ENCODE results near the gene FBXO41. TPM values are rescaled to one million over a fixed set of nuclear protein-coding genes. Genes with fewer than 3 reads are reported as not detected.

The FBXO41 gene
- total and polyA plus RNA-seq, 10 of the 15 experiments (the other 5 are each of a cell fraction or from before 2014, with no cell fraction given), result 1.9 to 38.9 (median 11.3) TPM

GRCh38 chr2:73266061-73266901 is 18.0 kb downstream of the FBXO41 start:
- FAIRE-seq (no peak), DNase-seq (ENCODE audit: low read depth, low spot score) (no peak), ATAC-seq (no peak)
- no peaks in the 10 kb centered on the region for H3K9me3 ChIP-seq (replicated peaks; ENCODE audit: control insufficient read depth, insufficient read depth, low read length)
- TF ChIP-seq POLR2A (IDR thresholded peaks at IDR 0.05; ENCODE audit: low read depth, low read length), result no peak
- TF ChIP-seq YBX1 (IDR thresholded peaks at IDR 0.05), result no peak
- TF ChIP-seq, protein P1, sequence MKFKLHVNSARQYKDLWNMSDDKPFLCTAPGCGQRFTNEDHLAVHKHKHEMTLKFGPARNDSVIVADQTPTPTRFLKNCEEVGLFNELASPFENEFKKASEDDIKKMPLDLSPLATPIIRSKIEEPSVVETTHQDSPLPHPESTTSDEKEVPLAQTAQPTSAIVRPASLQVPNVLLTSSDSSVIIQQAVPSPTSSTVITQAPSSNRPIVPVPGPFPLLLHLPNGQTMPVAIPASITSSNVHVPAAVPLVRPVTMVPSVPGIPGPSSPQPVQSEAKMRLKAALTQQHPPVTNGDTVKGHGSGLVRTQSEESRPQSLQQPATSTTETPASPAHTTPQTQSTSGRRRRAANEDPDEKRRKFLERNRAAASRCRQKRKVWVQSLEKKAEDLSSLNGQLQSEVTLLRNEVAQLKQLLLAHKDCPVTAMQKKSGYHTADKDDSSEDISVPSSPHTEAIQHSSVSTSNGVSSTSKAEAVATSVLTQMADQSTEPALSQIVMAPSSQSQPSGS (IDR thresholded peaks at IDR 0.05; ENCODE audit: low read length), result no peak
- no peak for TF ChIP-seq NFYB (IDR thresholded peaks at IDR 0.05; ENCODE audit: insufficient read depth, low read depth, low read length)
- TF ChIP-seq RAD21 (IDR thresholded peaks at IDR 0.05; ENCODE audit: insufficient read depth, low read depth, low read length), result no peak
- no peak for TF ChIP-seq ATF7 (IDR thresholded peaks at IDR 0.05; ENCODE audit: low read depth)
- TF ChIP-seq SREBF1 (IDR thresholded peaks at IDR 0.05; ENCODE audit: low read length), result no peak
- TF ChIP-seq SIX5 (IDR thresholded peaks at IDR 0.05; ENCODE audit: low read depth, low read length, severe bottlenecking), result no peak
- TF ChIP-seq MYB (IDR thresholded peaks at IDR 0.05; ENCODE audit: borderline replicate concordance, low read depth, low read length), result no peak
- TF ChIP-seq, protein P2, sequence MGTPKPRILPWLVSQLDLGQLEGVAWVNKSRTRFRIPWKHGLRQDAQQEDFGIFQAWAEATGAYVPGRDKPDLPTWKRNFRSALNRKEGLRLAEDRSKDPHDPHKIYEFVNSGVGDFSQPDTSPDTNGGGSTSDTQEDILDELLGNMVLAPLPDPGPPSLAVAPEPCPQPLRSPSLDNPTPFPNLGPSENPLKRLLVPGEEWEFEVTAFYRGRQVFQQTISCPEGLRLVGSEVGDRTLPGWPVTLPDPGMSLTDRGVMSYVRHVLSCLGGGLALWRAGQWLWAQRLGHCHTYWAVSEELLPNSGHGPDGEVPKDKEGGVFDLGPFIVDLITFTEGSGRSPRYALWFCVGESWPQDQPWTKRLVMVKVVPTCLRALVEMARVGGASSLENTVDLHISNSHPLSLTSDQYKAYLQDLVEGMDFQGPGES (IDR thresholded peaks at IDR 0.05), result no peak
- TF ChIP-seq SPI1 (IDR thresholded peaks at IDR 0.05; ENCODE audit: borderline replicate concordance, insufficient read depth, low read depth, low read length), result no peak
- TF ChIP-seq, protein P3, sequence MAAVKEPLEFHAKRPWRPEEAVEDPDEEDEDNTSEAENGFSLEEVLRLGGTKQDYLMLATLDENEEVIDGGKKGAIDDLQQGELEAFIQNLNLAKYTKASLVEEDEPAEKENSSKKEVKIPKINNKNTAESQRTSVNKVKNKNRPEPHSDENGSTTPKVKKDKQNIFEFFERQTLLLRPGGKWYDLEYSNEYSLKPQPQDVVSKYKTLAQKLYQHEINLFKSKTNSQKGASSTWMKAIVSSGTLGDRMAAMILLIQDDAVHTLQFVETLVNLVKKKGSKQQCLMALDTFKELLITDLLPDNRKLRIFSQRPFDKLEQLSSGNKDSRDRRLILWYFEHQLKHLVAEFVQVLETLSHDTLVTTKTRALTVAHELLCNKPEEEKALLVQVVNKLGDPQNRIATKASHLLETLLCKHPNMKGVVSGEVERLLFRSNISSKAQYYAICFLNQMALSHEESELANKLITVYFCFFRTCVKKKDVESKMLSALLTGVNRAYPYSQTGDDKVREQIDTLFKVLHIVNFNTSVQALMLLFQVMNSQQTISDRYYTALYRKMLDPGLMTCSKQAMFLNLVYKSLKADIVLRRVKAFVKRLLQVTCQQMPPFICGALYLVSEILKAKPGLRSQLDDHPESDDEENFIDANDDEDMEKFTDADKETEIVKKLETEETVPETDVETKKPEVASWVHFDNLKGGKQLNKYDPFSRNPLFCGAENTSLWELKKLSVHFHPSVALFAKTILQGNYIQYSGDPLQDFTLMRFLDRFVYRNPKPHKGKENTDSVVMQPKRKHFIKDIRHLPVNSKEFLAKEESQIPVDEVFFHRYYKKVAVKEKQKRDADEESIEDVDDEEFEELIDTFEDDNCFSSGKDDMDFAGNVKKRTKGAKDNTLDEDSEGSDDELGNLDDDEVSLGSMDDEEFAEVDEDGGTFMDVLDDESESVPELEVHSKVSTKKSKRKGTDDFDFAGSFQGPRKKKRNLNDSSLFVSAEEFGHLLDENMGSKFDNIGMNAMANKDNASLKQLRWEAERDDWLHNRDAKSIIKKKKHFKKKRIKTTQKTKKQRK (IDR thresholded peaks at IDR 0.05; ENCODE audit: low read depth, low read length), result no peak
- TF ChIP-seq RBBP5 (conservative IDR thresholded peaks at IDR 0.05), result no peak
- TF ChIP-seq HCFC1 (IDR thresholded peaks at IDR 0.05; ENCODE audit: low read length), result no peak
- no peak for TF ChIP-seq HDAC6 (IDR thresholded peaks at IDR 0.05; ENCODE audit: unreplicated experiment)
- no peak for TF ChIP-seq MTA3 (IDR thresholded peaks at IDR 0.05; ENCODE audit: borderline replicate concordance, low read length)
- TF ChIP-seq KLF5 (IDR thresholded peaks at IDR 0.05; ENCODE audit: partially characterized antibody), result no peak
- no peak for TF ChIP-seq IRF4 (IDR thresholded peaks at IDR 0.05; ENCODE audit: low read depth, low read length)
- TF ChIP-seq EZH2 (IDR thresholded peaks at IDR 0.05; ENCODE audit: borderline replicate concordance, control insufficient read depth, low read depth, low read length), result no peak
- no peak overlapping the region for H3K4me3 ChIP-seq
- no peaks in the 10 kb centered on the region for H3K4me1 ChIP-seq (ENCODE audit: control insufficient read depth, insufficient read depth, low read length)
- RAD21 ChIA-PET (ENCODE audit: unreplicated experiment), result no interaction called here
- CTCF ChIA-PET, result no interaction called here
- peaks cover 11 to 14% of the 10 kb centered on the region in 2 experiments; a peak in 3 of 4 replicates for H3K36me3 ChIP-seq (ENCODE audit: control insufficient read depth in 2 of 2, insufficient read depth in 2 of 2, low read length in 1 of 2)
- H3K9ac ChIP-seq (ENCODE audit: control insufficient read depth, insufficient read depth, low read length), result no peak overlapping the region
- in situ Hi-C loops (cut with MboI) (no loop called here), intact Hi-C loops (cut with micrococcal nuclease; ENCODE audit: unreplicated experiment) (no loop called here)
- no TSS peak for BruUV-seq (replicated peaks)
- no peaks in the 10 kb centered on the region; the same call in 1 of the 2 replicates for H3K79me2 ChIP-seq (ENCODE audit: control insufficient read depth, insufficient read depth, low read length)
- H4K20me1 ChIP-seq (ENCODE audit: control insufficient read depth, insufficient read depth), result no peaks in the 10 kb centered on the region; the same call in 1 of the 2 replicates
- no peaks in the 10 kb centered on the region for H3K27me3 ChIP-seq (replicated peaks in 1 of 2; ENCODE audit: control insufficient read depth in 2 of 2, insufficient read depth in 2 of 2, low read length in 1 of 2)
- no peak overlapping the region for H3K27ac ChIP-seq (ENCODE audit: control insufficient read depth, insufficient read depth)
- SMC1A ChIA-PET (ENCODE audit: uncharacterized antibody, unreplicated experiment), result no interaction called here
- 95% methylated on average over 26 of the region's 26 CpGs for WGBS (ENCODE audit: insufficient coverage, insufficient replicate concordance, low lambda C conversion rate, missing lambda C conversion rate)
- no peak overlapping the region for H2AFZ ChIP-seq (ENCODE audit: control insufficient read depth, low read depth, low read length)
- no peak overlapping the region for H3K4me2 ChIP-seq (ENCODE audit: control insufficient read depth, insufficient read depth)
- POLR2A ChIA-PET, result no interaction called here

All from GM12878 (cell line).